Gastroesophageal sphincter (tissue), 3 donors: Measurements from ENCODE around the gene CHD6.

Experiments used
- POLR2A ChIP-seq, 2 donors: fragments of 450-650 bp; IDR thresholded peaks; one replicate each; pipeline ENCODE4 v1.6.1; 2017; ENCODE audit warnings: antibody characterized with exemption in 2 of 2, mild to moderate bottlenecking in 2 of 2, moderate library complexity in 1 of 2
- TF ChIP-seq, protein P1 (sequence below), 4 experiments: fragments of 200-600 bp in 2 of 4; fragments of 450-650 bp in 2 of 4; sonication (generic) in 1 of 4; IDR thresholded peaks; one replicate each; pipeline ENCODE4 v1.5.1; 2017 to 2019; ENCODE audit warnings: antibody characterized with exemption in 4 of 4, mild to moderate bottlenecking in 2 of 4, moderate library complexity in 2 of 4

DNA sequence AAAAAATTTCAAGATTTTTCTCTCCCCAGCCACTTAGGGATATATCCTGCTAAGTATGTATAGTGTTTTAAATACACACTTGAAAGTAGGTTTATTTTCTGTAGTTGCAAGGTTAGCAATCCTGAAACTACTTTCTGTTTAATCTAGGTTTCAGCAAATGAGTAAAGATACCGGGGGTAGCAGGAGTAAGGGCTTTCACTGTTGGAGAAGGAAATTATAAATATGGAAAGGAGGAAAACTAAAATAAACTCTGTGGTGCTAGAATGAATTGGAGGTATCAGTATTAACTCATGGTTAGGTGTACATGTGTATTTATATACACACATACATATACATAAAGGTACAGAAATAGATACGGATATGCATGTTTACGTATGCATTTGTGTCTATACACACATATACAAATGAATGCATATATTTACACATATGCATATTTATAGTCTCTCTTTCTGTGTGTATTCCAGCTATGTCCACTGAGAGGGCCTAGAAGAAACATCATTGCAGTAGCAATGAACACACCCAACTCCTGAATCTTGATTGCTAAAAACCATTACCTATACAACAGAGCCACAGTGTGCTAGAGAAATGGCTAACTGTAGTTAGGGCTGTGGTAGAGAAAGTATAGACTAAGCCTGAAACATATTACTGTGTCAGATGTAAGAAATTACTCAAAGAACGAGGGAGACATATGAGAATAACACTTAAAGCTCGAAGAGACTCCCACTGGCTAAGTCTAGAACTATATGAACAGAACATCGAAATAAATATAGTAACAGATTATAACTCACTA, 155.6 kb downstream of the CHD6 start:
- no peak for TF ChIP-seq POLR2A (IDR thresholded peaks at IDR 0.05)
- TF ChIP-seq, protein P1, sequence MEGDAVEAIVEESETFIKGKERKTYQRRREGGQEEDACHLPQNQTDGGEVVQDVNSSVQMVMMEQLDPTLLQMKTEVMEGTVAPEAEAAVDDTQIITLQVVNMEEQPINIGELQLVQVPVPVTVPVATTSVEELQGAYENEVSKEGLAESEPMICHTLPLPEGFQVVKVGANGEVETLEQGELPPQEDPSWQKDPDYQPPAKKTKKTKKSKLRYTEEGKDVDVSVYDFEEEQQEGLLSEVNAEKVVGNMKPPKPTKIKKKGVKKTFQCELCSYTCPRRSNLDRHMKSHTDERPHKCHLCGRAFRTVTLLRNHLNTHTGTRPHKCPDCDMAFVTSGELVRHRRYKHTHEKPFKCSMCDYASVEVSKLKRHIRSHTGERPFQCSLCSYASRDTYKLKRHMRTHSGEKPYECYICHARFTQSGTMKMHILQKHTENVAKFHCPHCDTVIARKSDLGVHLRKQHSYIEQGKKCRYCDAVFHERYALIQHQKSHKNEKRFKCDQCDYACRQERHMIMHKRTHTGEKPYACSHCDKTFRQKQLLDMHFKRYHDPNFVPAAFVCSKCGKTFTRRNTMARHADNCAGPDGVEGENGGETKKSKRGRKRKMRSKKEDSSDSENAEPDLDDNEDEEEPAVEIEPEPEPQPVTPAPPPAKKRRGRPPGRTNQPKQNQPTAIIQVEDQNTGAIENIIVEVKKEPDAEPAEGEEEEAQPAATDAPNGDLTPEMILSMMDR (IDR thresholded peaks at IDR 0.05): no peak
